CD14-positive monocyte (primary cell): Measurements from ENCODE around the gene CNTNAP2. TPM values are rescaled to one million over a fixed set of nuclear protein-coding genes. Genes with fewer than 3 reads are reported as not detected.

Experiments
- DNase-seq, 3 donors: peaks; one replicate each; pipeline ENCODE4 v3.0.0-alpha.2; 2011 to 2022
- H2AFZ ChIP-seq: 2 replicates; pipeline ENCODE4 v1.6.0; 2012; ENCODE audit warnings: mild to moderate bottlenecking, low read depth, low read length, inconsistent platforms; ENCODE audit not compliant: insufficient read depth, poor library complexity, severe bottlenecking
- H3K27ac ChIP-seq, 2 donors: 1 replicate in 1 of 2; 2 replicates in 1 of 2; pipeline ENCODE4 v1.5.1; 2012 to 2013; ENCODE audit warnings: low read length in 2 of 2, control low read depth in 1 of 2, inconsistent platforms in 1 of 2, low read depth in 1 of 2, mild to moderate bottlenecking in 1 of 2
- H3K27me3 ChIP-seq, 2 donors: one replicate each; pipeline versions ENCODE4 v1.6.0 to v1.6.1; 2011 to 2013; ENCODE audit warnings: low read length in 2 of 2; ENCODE audit not compliant: control insufficient read depth in 2 of 2, insufficient read depth in 2 of 2
- H3K36me3 ChIP-seq, 2 donors: replicated peaks in 1 of 2; 1 replicate in 1 of 2; 2 replicates in 1 of 2; pipeline versions ENCODE4 v1.5.1 to v1.6.1; 2012 to 2013; ENCODE audit warnings: low read length in 2 of 2, control low read depth in 1 of 2, inconsistent platforms in 1 of 2, mild to moderate bottlenecking in 1 of 2; ENCODE audit not compliant: insufficient read depth in 2 of 2, control insufficient read depth in 1 of 2
- H3K4me1 ChIP-seq, 2 donors: 1 replicate in 1 of 2; 2 replicates in 1 of 2; pipeline versions ENCODE4 v1.5.1 to v1.6.1; 2012 to 2013; ENCODE audit warnings: low read length in 2 of 2, control low read depth in 1 of 2, inconsistent platforms in 1 of 2, mild to moderate bottlenecking in 1 of 2, moderate library complexity in 1 of 2; ENCODE audit not compliant: insufficient read depth in 2 of 2, control insufficient read depth in 1 of 2
- H3K4me2 ChIP-seq: replicated peaks from 2 replicates; pipeline ENCODE3; 2012; ENCODE audit warnings: low read length, moderate library complexity, mild to moderate bottlenecking; ENCODE audit not compliant: poor library complexity, severe bottlenecking; ENCODE audit errors: extremely low read depth
- H3K4me3 ChIP-seq, 3 experiments: fragments of 200-600 bp in 1 of 3; sonication (generic) in 1 of 3; replicated peaks in 1 of 3; 1 replicate in 2 of 3; 2 replicates in 1 of 3; pipeline ENCODE4 v1.5.1; 2011 to 2013; ENCODE audit warnings: low read length in 3 of 3, mild to moderate bottlenecking in 3 of 3, control low read depth in 2 of 3, low read depth in 2 of 3, inconsistent platforms in 1 of 3, moderate library complexity in 1 of 3
- H3K79me2 ChIP-seq: 2 replicates; pipeline ENCODE4 v1.6.0; 2012; ENCODE audit warnings: mild to moderate bottlenecking, control low read depth, inconsistent platforms, low read length, moderate library complexity; ENCODE audit not compliant: insufficient read depth
- H3K9ac ChIP-seq: 2 replicates; pipeline ENCODE4 v1.6.0; 2017; ENCODE audit warnings: low read length, mild to moderate bottlenecking; ENCODE audit not compliant: insufficient read depth, poor library complexity, severe bottlenecking
- H3K9me3 ChIP-seq, 2 donors: replicated peaks in 1 of 2; 1 replicate in 1 of 2; 2 replicates in 1 of 2; pipeline versions ENCODE4 v1.5.1 to v1.6.1; 2012 to 2013; ENCODE audit warnings: low read length in 2 of 2, control low read depth in 1 of 2; ENCODE audit not compliant: control insufficient read depth in 1 of 2, insufficient read depth in 1 of 2
- H4K20me1 ChIP-seq: 2 replicates; pipeline ENCODE4 v1.6.0; 2012; ENCODE audit warnings: mild to moderate bottlenecking, low read length, control low read depth, moderate library complexity; ENCODE audit not compliant: insufficient read depth
- H3K27ac Mint-ChIP-seq, 7 donors: one replicate each; pipeline ENCODE4 v1.8.0; 2020; ENCODE audit warnings: mild to moderate bottlenecking in 7 of 7, mixed read lengths in 7 of 7, moderate library complexity in 6 of 7, inconsistent platforms in 2 of 7
- H3K27me3 Mint-ChIP-seq, 3 donors: one replicate each; pipeline ENCODE4 v1.8.0; 2021 to 2022; ENCODE audit warnings: low read depth in 3 of 3, mild to moderate bottlenecking in 3 of 3, mixed read lengths in 3 of 3, moderate library complexity in 3 of 3, inconsistent platforms in 1 of 3
- H3K36me3 Mint-ChIP-seq, 2 donors: one replicate each; pipeline ENCODE4 v1.8.0; 2020; ENCODE audit warnings: mixed read lengths in 2 of 2, inconsistent platforms in 1 of 2, mild to moderate bottlenecking in 1 of 2
- H3K4me1 Mint-ChIP-seq: one replicate; pipeline ENCODE4 v1.8.0; 2020; ENCODE audit warnings: mild to moderate bottlenecking, mixed read lengths
- H3K4me3 Mint-ChIP-seq, 2 donors: one replicate each; pipeline ENCODE4 v1.8.0; 2020; ENCODE audit warnings: mild to moderate bottlenecking in 2 of 2, mixed read lengths in 2 of 2, moderate library complexity in 1 of 2
- H3K9me3 Mint-ChIP-seq, 7 donors: one replicate each; pipeline ENCODE4 v1.8.0; 2020 to 2022; ENCODE audit warnings: mixed read lengths in 7 of 7, mild to moderate bottlenecking in 6 of 7, moderate library complexity in 6 of 7, inconsistent platforms in 2 of 7
- CTCF ChIP-seq: fragments of 200-600 bp; IDR thresholded peaks from one replicate; pipeline ENCODE4 v1.8.0; 2022; ENCODE audit warnings: antibody characterized with exemption, mild to moderate bottlenecking
- WGBS: methylation state at CpG from one replicate; pipeline ENCODE4 v1.1.5; 2013; ENCODE audit warnings: missing lambda C conversion rate; ENCODE audit not compliant: insufficient coverage; 5-methylcytosine and 5-hydroxymethylcytosine counted together
- intact Hi-C, 2 donors: fragments of 100-400 bp; cut with micrococcal nuclease; formaldehyde crosslinking; loops; one replicate each; pipeline versions ENCODE4 v1.15.0 to v1.15.1; 2023
- polyA plus RNA-seq, 3 donors: library from polyadenylated mRNA; depleted of rRNA in 1 of 3; unstranded in 2 of 3; stranded (reverse) in 1 of 3; fragments of 300-500 nt in 2 of 3; fragments of >200 nt in 1 of 3; fragmentation: Illumina TruSeq in 2 of 3; gene quantifications; 1 replicate in 2 of 3; 2 replicates in 1 of 3; pipeline ENCODE4 v1.2.3, GENCODE V29; 2012 to 2021

CNTNAP2 gene
- polyA plus RNA-seq, 3 donors: 0.01 TPM; not detected in 2

- no peak overlapping the region for H3K4me3 Mint-ChIP-seq
- intact Hi-C loops: no loop called here
- peaks cover 0 to 7% (median 3%) of the 10 kb centered on the region in 7 donors for H3K9me3 Mint-ChIP-seq
- H3K4me1 Mint-ChIP-seq: no peaks in the 10 kb centered on the region
- H3K27me3 ChIP-seq: no peaks in the 10 kb centered on the region
- H3K36me3 ChIP-seq: no peaks in the 10 kb centered on the region
- H3K36me3 Mint-ChIP-seq: no peaks in the 10 kb centered on the region
- no peak overlapping the region for H3K4me2 ChIP-seq
- H3K4me1 ChIP-seq: no peaks in the 10 kb centered on the region
- no peak overlapping the region for H3K9ac ChIP-seq
- no peaks in the 10 kb centered on the region for H4K20me1 ChIP-seq
- no peak for DNase-seq
- no peaks in the 10 kb centered on the region for H3K79me2 ChIP-seq
- H3K27ac ChIP-seq: no peak overlapping the region
- no peak overlapping the region for H3K4me3 ChIP-seq
- H2AFZ ChIP-seq: no peak overlapping the region
- H3K27me3 Mint-ChIP-seq: peaks cover 0 to 2% (median 0%) of the 10 kb centered on the region in 3 donors
- WGBS: no CpG with 5 or more reads among the region's 1 CpG
- H3K9me3 ChIP-seq: peaks cover 9 to 13% of the 10 kb centered on the region in 2 donors
- TF ChIP-seq CTCF: no peak
- no peak overlapping the region for H3K27ac Mint-ChIP-seq
These were observed 762.3 kb downstream of the CNTNAP2 start for GRCh38 chr7:146878901-146879300.

- no peaks in the 10 kb centered on the region for H3K36me3 ChIP-seq
- H3K79me2 ChIP-seq: no peaks in the 10 kb centered on the region
- no peak overlapping the region for H3K27ac ChIP-seq
- Mint-ChIP-seq H3K27ac (no peak overlapping the region), H3K4me3 (no peak overlapping the region), H3K9me3 (peaks cover 0 to 4% (median 2%) of the 10 kb centered on the region in 7 donors), H3K4me1 (no peaks in the 10 kb centered on the region), H3K27me3 (peaks cover 0 to 2% (median 0%) of the 10 kb centered on the region in 3 donors), H3K36me3 (no peaks in the 10 kb centered on the region)
- H4K20me1 ChIP-seq: no peaks in the 10 kb centered on the region
- no peak for TF ChIP-seq CTCF
- no peaks in the 10 kb centered on the region for H3K27me3 ChIP-seq
- H3K4me2 ChIP-seq: no peak overlapping the region
- H3K4me1 ChIP-seq: no peaks in the 10 kb centered on the region
- no CpG with 5 or more reads among the region's 2 CpGs for WGBS
- no peak overlapping the region for H3K4me3 ChIP-seq
- no peak overlapping the region for H2AFZ ChIP-seq
- intact Hi-C loops: no loop called here
- H3K9ac ChIP-seq: no peak overlapping the region
- no peak for DNase-seq
- peaks cover under 1 to 7% of the 10 kb centered on the region in 2 donors for H3K9me3 ChIP-seq
These were observed 768.6 kb downstream of the CNTNAP2 start for GRCh38 chr7:146885231-146885630.
